ENCODE results near the gene DCC.

DNA sequence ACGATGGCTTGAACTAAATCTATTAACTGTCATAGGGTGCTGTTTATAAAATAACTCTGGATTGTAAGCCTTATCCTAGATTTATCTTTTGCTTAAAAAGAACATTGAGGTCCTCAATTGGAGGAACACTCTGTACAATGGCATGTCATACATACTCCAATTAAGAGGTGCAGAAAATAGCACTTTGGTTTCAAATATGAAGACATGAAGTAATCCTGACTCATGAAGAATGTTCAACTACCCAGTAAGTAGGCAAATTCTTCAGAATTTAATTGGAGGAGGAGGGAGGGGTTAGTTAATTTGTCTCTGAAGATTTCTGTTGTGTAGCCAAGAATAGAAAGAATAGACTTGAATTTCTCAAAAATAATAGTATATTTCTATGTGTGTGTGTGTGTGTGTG is 36.1 kb downstream of the DCC start:
- TF ChIP-seq, protein P1, sequence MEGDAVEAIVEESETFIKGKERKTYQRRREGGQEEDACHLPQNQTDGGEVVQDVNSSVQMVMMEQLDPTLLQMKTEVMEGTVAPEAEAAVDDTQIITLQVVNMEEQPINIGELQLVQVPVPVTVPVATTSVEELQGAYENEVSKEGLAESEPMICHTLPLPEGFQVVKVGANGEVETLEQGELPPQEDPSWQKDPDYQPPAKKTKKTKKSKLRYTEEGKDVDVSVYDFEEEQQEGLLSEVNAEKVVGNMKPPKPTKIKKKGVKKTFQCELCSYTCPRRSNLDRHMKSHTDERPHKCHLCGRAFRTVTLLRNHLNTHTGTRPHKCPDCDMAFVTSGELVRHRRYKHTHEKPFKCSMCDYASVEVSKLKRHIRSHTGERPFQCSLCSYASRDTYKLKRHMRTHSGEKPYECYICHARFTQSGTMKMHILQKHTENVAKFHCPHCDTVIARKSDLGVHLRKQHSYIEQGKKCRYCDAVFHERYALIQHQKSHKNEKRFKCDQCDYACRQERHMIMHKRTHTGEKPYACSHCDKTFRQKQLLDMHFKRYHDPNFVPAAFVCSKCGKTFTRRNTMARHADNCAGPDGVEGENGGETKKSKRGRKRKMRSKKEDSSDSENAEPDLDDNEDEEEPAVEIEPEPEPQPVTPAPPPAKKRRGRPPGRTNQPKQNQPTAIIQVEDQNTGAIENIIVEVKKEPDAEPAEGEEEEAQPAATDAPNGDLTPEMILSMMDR (IDR thresholded peaks at IDR 0.05): no peak
- TF ChIP-seq POLR2A (IDR thresholded peaks at IDR 0.05): no peak
